Neural cell (in vitro differentiated cells): ENCODE results near the gene CDK9.

Source experiments
- CTCF ChIP-seq: fragments of 450-650 bp; IDR thresholded peaks from 2 replicates; pipeline ENCODE4 v1.5.1; 2014; ENCODE audit warnings: antibody characterized with exemption, mild to moderate bottlenecking, moderate library complexity; ENCODE audit not compliant: poor library complexity, severe bottlenecking
- EP300 ChIP-seq: fragments of 450-650 bp; conservative IDR thresholded peaks from 2 replicates; pipeline ENCODE4 v1.6.1; 2014; ENCODE audit warnings: antibody characterized with exemption, mild to moderate bottlenecking, moderate library complexity; ENCODE audit not compliant: poor library complexity, severe bottlenecking
- REST ChIP-seq: IDR thresholded peaks from 2 replicates; pipeline ENCODE4 v1.6.1; 2012; ENCODE audit warnings: borderline replicate concordance
- TAF1 ChIP-seq: IDR thresholded peaks from 2 replicates; pipeline ENCODE4 v1.6.1; 2012; ENCODE audit warnings: low read depth

DNA sequence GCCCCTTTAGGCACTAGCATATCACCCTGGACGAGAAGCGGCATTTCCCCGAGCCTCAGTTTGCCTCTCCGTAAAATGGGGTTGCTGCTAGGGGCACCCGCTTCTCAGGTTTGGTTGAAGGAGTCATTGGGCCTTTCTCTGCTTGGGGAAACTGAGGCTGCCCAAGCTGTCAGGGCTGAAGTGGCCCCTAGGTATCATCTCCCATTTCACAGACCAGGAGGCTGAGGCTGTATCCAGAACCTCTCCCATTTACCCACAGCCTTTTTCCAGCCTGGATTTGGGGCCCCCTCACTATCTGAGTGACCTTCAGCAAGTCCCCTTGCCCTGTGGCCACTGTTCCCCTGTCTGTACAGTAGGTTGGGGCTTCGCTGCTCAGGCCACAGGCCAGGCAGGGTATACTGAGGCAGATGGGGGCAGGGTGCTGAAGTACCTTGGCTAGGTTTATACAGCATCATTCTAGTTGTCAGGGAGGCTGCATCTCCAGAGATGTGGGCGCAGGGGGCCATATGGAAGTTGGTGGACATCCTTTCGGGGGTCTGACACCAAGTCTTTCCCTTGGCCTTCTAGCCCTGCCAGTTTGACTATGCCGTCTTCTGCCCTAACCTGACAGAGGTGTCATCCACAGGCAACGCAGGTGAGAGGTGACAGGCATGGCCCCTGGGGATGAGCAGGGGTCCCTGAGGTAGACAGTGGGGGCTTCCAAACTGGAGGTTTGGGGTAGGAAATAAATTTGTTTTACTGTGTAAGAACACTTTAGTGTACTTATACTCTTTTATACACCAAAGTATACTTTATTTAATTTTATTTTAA lies 24.7 kb downstream of the CDK9 start:
- no peak for TF ChIP-seq TAF1
- TF ChIP-seq CTCF: no peak
- no peak for TF ChIP-seq REST
- TF ChIP-seq EP300: no peak
